Upper lobe of right lung (tissue), 1 donor: ENCODE measurements around the gene PRKCA. TPM values are rescaled to one million over a fixed set of nuclear protein-coding genes. Genes with fewer than 3 reads are reported as not detected.

Experiments
- ATAC-seq: fragments of 200-7000 bp; cut with Tn5 transposase; one replicate; pipeline ENCODE4 v1.9.1; 2020; ENCODE audit warnings: mild to moderate bottlenecking, moderate library complexity
- DNase-seq: peaks from one replicate; pipeline ENCODE4 v3.0.0-alpha.2; 2020
- H3K27ac ChIP-seq: fragments of 200-600 bp; one replicate; pipeline ENCODE4 v1.8.0; 2022
- H3K27me3 ChIP-seq: fragments of 200-600 bp; one replicate; pipeline ENCODE4 v1.8.0; 2022; ENCODE audit warnings: mild to moderate bottlenecking
- H3K36me3 ChIP-seq: fragments of 200-600 bp; one replicate; pipeline ENCODE4 v1.8.0; 2022
- H3K4me1 ChIP-seq: fragments of 200-600 bp; one replicate; pipeline ENCODE4 v1.8.0; 2022
- H3K4me3 ChIP-seq: fragments of 200-600 bp; one replicate; pipeline ENCODE4 v1.8.0; 2022; ENCODE audit warnings: mild to moderate bottlenecking
- H3K9me3 ChIP-seq: fragments of 200-600 bp; one replicate; pipeline ENCODE4 v1.8.0; 2022
- CTCF ChIP-seq: fragments of 200-600 bp; IDR thresholded peaks from one replicate; pipeline ENCODE4 v1.8.0; 2022; ENCODE audit warnings: antibody characterized with exemption
- intact Hi-C: fragments of 100-400 bp; cut with DNase I; formaldehyde crosslinking; loops from one replicate; pipeline ENCODE4 v1.11.0; 2022
- total RNA-seq: library from RNA; stranded (reverse); fragmentation: NEBNext Ultra II Directional; extraction: Animal tissue kit (Norgen Biotek cat#: 25700); gene quantifications from one replicate; pipeline ENCODE4 v1.2.1, GENCODE V29; 2021
- donor health status: DM: no; HTN: yes; CAD: no; lungs with severe emphysema.

The PRKCA gene
- total RNA-seq, 1 donor from 2014 or later: 43.4 TPM

DNA sequence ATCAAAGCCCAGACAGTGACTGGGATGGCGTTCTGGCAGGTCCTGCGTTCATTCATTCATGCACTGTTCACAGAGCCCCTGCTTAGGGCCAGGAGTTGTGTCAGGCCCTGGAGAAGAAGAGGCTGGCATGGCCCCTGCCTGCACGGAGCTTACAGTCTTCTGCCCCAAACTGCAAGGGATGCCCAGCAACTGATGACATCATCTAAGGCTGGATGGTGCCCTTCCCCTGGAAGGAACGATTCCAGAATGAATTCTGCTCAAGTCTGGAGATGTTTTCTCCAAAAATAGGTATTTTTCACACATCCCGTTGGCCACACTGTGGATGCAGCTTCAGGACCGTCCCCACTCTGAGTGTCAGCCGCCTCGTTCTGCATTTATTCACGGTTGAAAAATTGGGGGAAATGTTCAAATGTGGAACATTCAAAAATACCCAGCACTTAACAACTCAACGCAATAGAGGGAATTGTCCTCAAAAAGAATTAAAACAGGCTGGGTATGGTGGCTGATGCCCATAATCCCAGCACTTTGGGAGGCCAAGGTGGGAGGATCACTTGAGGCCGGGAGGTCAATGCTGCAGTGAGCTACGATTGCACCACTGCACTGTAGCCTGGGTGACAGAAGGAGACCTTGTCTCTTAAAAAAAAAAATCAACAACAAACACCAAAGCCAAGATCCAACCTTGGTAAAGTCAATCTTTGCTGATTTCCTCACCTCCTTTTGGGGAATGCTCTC is 508.7 kb downstream of the PRKCA start:
- no peaks in the 10 kb centered on the region for H3K27me3 ChIP-seq
- ATAC-seq (no peak), DNase-seq (no peak)
- no peak overlapping the region for H3K27ac ChIP-seq
- H3K9me3 ChIP-seq: no peaks in the 10 kb centered on the region
- no peak for TF ChIP-seq CTCF
- intact Hi-C loops: no loop called here
- H3K4me1 ChIP-seq: no peaks in the 10 kb centered on the region
- no peaks in the 10 kb centered on the region for H3K36me3 ChIP-seq
- H3K4me3 ChIP-seq: no peak overlapping the region

DNA sequence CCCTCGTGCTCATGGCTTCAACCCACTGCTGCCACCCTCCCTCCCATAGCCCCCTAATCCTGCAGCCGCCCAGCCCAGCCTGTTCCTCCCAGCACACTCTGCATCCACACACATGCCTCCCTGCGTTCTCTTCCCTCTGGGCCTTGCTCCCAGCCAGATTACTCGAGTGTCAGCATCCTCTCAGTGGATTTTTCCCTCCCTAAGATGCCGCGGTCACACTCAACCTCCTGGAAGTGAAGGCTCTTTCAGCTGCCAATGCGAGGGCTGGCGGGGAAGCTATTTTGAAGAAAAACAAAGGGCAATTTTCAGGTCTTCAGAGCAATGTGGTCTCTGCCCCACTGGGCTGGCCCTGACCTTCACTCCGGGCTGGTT is 509.3 kb downstream of the PRKCA start:
- Histone ChIP-seq H3K9me3 (no peaks in the 10 kb centered on the region), H3K27ac (no peak overlapping the region), H3K27me3 (no peaks in the 10 kb centered on the region), H3K4me1 (no peaks in the 10 kb centered on the region), H3K4me3 (no peak overlapping the region), H3K36me3 (no peaks in the 10 kb centered on the region)
- TF ChIP-seq CTCF: no peak
- no peak for DNase-seq
- intact Hi-C loops: no loop called here
- ATAC-seq: no peak

- DNase-seq (no peak), ATAC-seq (no peak)
- Histone ChIP-seq H3K4me3 (no peak overlapping the region), H3K27me3 (no peaks in the 10 kb centered on the region), H3K9me3 (no peaks in the 10 kb centered on the region), H3K27ac (no peak overlapping the region), H3K36me3 (no peaks in the 10 kb centered on the region), H3K4me1 (no peaks in the 10 kb centered on the region)
- intact Hi-C loops: no loop called here
- TF ChIP-seq CTCF: no peak
Observed at GRCh38 chr17:66812571-66812970, 510.2 kb downstream of the PRKCA start.

DNA sequence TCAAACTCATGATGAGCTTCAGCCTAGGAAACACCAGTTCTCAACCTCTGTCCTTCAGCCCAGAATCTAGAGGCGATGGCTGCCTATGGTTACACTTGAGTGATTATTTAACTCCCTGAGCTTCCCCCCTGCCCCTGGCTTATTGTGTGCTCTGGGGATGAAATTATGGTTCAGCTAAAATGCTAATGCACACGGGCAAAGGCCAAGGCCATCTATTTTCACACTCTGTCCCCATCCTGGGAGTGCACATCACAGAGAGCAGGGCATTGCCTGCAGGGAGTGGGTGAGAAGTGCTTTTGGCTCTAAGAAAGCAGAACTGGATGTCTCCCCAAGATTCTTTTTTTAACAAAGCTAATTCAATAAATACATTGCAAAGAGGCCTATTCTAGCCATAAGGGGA is 510.9 kb downstream of the PRKCA start:
- no peak overlapping the region for H3K4me3 ChIP-seq
- ATAC-seq (no peak), DNase-seq (no peak)
- H3K36me3 ChIP-seq: no peaks in the 10 kb centered on the region
- no peaks in the 10 kb centered on the region for H3K9me3 ChIP-seq
- H3K4me1 ChIP-seq: no peaks in the 10 kb centered on the region
- intact Hi-C loops: no loop called here
- no peaks in the 10 kb centered on the region for H3K27me3 ChIP-seq
- H3K27ac ChIP-seq: no peak overlapping the region
- TF ChIP-seq CTCF: no peak

GRCh38 chr17:66814026-66814425 is 511.6 kb downstream of the PRKCA start:
- Histone ChIP-seq H3K4me1 (no peaks in the 10 kb centered on the region), H3K27me3 (no peaks in the 10 kb centered on the region), H3K27ac (no peak overlapping the region), H3K9me3 (no peaks in the 10 kb centered on the region), H3K36me3 (no peaks in the 10 kb centered on the region), H3K4me3 (no peak overlapping the region)
- DNase-seq (no peak), ATAC-seq (no peak)
- intact Hi-C loops: no loop called here
- no peak for TF ChIP-seq CTCF

DNA sequence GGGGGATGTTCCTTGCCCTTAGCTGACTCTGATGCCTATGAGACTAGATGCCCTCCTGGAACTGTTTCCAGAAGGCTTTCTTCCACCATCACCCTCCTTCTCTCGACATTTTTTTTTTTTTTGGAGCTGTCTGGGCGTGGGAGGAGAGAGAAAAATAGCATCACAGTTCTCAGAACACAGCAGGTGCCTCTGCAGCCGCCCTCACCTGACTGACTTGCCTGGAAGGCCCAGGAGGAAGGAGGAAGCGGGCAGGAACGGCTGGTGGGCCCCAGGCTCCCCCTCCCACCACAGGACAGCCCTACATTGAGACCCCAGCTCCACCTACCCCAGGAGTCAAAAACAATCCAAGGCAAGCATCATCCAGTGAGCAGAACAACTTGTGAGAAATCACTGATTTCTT is 512.2 kb downstream of the PRKCA start:
- Histone ChIP-seq H3K9me3 (no peaks in the 10 kb centered on the region), H3K4me3 (no peak overlapping the region), H3K4me1 (no peaks in the 10 kb centered on the region), H3K27ac (no peak overlapping the region), H3K27me3 (no peaks in the 10 kb centered on the region), H3K36me3 (no peaks in the 10 kb centered on the region)
- no peak for ATAC-seq
- intact Hi-C loops: no loop called here
- no peak for TF ChIP-seq CTCF
- no peak for DNase-seq
